Hematopoietic multipotent progenitor cell treated with erythropoietin and hydrocortisone succinate and interleukin-3 and kit ligand, for 4 days (in vitro differentiated cells): Measurements from ENCODE around the gene KCNQ1.

Experiments
- DNase-seq: peaks from one replicate; pipeline ENCODE4 v3.0.0-alpha.2; 2015

KCNQ1 gene

GRCh38 chr11:2881981-2882375, 437.2 kb downstream of the KCNQ1 start:
- DNase-seq: no peak

- DNase-seq: no peak
Observed at GRCh38 chr11:2882396-2883110, 437.7 kb downstream of the KCNQ1 start.

- DNase-seq: no peak
Observed at GRCh38 chr11:2883640-2883978, 438.8 kb downstream of the KCNQ1 start.

- DNase-seq: peak; percentile 30
Observed at GRCh38 chr11:2883979-2884815, 439.4 kb downstream of the KCNQ1 start.

GRCh38 chr11:2885017-2885677, 440.3 kb downstream of the KCNQ1 start:
- peak; percentile 74 for DNase-seq

GRCh38 chr11:2885678-2886081, 440.9 kb downstream of the KCNQ1 start, which contains the start of gene CDKN1C:
TSS of gene CDKN1C (minus strand) at chr11:2885775. CDS start at chr11:2885456, 319 bp downstream.
- peak; percentile 91 for DNase-seq

- DNase-seq: peak; percentile 54
Observed at GRCh38 chr11:2886191-2886894, 441.5 kb downstream of the KCNQ1 start.

GRCh38 chr11:2886936-2887335, 442.1 kb downstream of the KCNQ1 start:
- DNase-seq: no peak

GRCh38 chr11:2887515-2888195, 442.8 kb downstream of the KCNQ1 start:
- DNase-seq: no peak

- DNase-seq: peak; percentile 91
Observed at GRCh38 chr11:2888266-2888968, 443.6 kb downstream of the KCNQ1 start.

GRCh38 chr11:2889362-2890273, 444.8 kb downstream of the KCNQ1 start:
- DNase-seq: no peak

GRCh38 chr11:2890466-2891294, 445.9 kb downstream of the KCNQ1 start:
- DNase-seq: no peak

GRCh38 chr11:2891326-2892214, 446.8 kb downstream of the KCNQ1 start:
- peak; percentile 72 for DNase-seq

- DNase-seq: peak; percentile 78
Observed at GRCh38 chr11:2892215-2892966, 447.6 kb downstream of the KCNQ1 start.

- peak; percentile 71 for DNase-seq
Observed at GRCh38 chr11:2892967-2893528, 448.2 kb downstream of the KCNQ1 start.

- no peak for DNase-seq
Observed at GRCh38 chr11:2893935-2894334, 449.1 kb downstream of the KCNQ1 start.

GRCh38 chr11:2896047-2896446, 451.2 kb downstream of the KCNQ1 start:
- DNase-seq: no peak
